Fibroblast of peridontal ligament (primary cell): ENCODE measurements around the gene IFT122.
"Not testable (repeated sequence)": the region's sequence is repeated elsewhere in the genome, so short reads cannot be mapped to it uniquely, and the experiment has no call there.

Source experiments
- DNase-seq: peaks from one replicate; pipeline ENCODE4 v3.0.0-alpha.2; 2010; ENCODE audit errors: extremely low read depth

The IFT122 gene

DNA sequence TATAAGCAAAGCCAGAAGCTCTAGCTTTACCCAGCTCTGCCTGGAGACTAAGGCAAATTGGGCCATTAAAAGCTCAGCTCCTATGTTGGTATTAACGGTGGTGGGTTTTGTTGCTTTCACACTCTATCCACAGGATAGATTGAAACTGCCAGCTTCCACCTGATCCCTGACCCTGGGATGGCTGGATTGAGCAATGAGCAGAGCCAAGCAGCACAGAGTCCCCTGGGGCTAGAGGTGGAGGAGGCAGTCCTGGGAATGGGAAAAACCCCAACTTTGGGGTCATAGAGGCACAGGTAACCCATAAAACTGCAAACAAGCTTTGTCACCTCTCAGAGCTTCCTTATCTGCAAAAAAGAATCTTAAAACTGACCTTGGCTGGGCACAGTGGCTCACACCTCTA lies 95.1 kb downstream of the IFT122 start:
- no peak for DNase-seq

DNA sequence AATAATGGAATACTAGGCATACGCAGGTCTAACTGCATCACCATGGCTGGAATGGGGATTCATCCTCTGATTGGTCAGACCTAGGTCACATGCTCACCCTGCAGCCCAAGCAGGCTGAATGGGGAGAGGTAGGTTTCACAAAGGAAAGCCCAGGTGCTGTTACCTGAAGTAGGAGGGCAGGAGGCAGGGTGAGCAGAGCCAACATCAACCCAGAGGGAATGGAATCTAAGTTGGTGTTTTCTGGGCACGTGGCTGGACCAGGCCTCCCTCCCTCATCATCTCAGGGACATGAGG lies 96.3 kb downstream of the IFT122 start:
- no peak for DNase-seq

DNA sequence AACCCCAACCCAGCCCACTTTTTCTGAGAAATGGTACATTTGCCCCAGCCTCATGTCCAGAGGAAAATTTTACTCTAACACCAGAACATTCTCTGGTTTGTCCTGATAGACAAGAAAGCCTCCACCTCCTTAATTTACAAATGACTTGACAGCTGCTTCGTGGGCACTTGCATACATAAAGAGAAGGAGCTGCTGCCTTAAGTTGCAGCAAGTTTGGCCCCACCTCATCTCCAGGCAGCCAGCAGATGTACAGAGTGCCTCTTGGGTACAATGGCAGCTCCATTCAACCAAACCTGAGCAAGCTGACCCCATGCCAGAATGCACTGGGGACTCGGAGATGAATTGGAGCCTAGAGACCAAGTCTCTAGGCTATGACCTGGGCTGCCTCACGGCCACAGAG lies 96.8 kb downstream of the IFT122 start:
- DNase-seq, result no peak

DNA sequence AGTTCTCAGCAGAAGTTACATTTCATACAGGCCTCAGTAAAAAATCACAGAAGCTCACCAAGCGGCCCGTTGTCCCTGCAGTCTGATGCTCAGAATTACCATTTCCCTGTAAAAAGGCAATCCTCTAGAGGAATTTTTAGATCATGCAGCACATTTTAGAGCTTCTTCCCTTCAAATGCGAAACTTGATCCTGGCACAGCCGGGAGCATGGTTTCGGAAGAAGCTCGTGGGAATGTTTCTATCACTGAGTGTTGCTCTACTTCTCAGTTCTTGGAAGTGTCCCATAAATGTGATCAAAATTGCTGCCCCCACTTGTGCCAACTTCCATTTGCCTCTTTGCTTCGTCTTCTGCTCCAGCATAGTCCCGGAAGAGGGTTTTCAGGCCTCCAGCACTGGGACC lies 99.2 kb downstream of the IFT122 start:
- DNase-seq, result peak; percentile 48

DNA sequence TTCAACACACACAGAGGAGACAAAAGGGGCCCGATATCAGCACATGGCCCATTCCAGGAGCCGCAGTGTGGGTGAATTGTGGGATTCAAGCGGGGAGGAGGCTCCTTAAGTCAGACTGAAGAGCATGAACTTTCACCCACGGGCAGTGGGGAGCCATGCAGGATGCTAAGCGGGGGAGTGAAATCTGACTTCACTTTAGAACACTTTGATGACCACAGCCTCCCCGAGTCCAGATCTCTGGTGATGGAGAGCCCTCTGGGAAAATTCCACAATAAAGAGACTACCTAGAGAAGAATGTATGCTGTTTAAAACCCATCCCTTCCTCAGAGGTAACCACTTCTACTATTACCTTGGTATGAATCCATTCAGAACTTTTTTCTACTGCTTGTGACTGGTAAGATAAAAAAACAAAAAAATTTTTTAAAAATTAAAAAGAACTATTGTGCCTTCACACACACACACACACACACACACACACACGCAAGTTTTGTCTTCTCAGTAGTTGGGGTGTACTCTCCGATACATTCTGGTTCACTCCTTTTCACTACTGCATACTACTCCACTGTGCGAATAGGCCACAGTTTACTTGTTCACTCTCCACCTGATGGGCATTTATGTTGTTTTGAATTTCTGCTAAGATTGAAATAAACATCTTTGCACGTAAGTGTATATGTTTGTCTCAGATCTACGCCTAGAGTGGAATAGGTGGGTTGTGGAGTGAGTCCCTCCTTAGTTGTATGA lies 100.9 kb downstream of the IFT122 start:
- DNase-seq, result no peak

DNA sequence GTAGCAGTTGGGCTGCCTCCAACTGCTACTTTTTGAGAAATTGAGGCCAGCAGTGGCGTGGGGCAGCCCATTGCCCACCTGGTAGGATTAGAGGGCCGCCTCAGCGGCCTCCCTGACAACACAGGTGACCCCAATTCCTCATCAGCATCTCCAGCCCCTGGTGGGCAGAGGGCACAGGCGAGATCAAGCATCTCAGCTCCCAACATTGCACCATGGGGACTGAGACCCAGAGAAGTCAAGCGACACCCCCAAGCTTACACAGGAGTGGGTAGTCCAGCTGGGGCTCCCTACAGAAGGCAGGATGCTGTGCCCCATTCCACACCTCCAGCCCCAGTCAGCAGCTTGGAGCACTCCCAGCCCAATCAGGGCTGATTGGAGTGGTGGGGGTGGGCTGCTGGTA lies 102.7 kb downstream of the IFT122 start:
- DNase-seq, result no peak

DNA sequence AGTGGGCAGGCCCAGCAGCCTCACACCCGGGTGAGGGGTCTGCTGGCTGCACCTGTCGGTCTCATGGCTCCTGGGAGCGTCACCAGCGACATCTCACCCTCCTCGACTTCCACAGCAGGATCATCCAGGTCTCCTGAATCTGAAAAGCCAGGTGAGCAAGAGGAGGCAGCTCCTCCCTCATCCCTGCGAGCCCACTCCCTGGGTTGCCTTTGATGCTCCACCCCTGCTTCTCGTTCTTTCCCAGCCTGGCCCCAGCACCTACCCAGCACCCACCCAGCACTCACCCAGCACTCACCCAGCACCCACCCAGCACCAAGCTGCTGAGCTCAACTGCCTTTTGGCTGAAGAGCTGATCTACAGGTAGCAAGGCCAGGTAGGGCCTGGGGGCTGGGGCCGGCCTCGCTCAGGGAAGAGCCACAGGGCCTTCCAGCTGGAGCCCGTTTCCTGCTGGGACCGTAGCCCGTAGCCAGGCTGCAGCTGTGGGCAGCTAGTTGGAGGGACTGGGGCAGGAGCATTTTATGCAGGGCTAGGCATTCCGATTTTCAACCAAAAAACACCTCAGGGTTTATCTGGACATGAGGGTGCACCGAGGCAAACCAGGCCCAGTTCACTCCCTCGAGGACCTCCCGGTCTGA lies 103.2 kb downstream of the IFT122 start, which contains the start of gene H1-8:
Gene H1-8, plus strand, starts transcription at position 20 of the 635 bp plus-strand sequence. Its CDS starts 44 bp downstream, at position 64.
- no peak for DNase-seq

DNA sequence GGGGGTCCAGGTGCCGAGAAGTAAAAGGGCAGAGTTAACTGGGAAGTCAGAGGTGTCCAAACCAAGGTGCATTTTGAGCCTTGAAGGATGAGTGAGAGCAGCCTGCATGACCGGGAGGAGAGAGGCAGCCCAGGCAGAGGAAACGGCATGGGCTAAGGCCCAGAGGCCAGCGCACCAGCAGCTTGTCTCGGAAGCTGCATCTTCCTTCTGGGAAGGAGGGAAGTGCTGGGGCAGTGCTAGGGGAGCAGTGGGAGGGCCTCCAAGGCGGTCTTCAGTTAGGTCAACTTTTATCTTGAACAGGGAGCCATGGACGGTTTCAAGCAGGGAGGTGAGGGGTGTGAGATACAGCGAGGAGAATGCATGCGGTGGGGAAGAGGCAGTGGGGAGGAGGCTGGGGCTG lies 104.0 kb downstream of the IFT122 start:
- no peak for DNase-seq

DNA sequence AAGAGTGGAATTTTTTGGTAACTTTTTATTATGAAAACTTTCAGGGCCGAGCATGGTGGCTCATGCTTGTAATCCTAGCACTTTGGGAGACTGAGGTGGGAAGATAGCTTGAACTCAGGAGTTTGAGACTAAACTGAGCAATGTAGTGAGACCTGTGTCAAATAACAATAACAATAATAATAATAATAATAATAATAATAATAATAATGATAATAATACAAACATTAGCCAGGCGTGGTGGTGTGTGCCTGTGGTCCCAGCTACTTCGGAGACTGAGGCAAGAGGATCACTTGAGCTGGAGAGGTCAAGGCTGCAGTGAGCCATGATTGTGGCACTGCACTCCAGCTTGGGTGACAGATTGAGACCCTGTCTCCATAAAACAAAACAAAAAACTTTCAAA lies 105.9 kb downstream of the IFT122 start:
- not testable (repeated sequence) for DNase-seq

DNA sequence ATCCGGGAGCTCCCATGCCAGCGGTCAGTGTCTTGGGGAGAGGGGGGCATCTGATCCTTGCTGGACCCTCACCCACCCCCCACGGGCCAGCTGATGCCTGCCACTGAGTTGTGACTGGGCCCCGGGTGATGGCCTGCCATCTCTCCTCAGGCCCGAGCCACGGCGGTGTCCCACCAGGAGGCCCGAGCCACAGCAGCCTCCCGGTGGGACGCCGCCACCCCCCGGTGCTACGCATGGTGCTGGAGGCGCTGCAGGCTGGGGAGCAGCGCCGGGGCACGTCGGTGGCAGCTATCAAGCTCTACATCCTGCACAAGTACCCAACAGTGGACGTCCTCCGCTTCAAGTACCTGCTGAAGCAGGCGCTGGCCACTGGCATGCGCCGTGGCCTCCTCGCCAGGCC lies 107.2 kb downstream of the IFT122 start:
- DNase-seq, result no peak

DNA sequence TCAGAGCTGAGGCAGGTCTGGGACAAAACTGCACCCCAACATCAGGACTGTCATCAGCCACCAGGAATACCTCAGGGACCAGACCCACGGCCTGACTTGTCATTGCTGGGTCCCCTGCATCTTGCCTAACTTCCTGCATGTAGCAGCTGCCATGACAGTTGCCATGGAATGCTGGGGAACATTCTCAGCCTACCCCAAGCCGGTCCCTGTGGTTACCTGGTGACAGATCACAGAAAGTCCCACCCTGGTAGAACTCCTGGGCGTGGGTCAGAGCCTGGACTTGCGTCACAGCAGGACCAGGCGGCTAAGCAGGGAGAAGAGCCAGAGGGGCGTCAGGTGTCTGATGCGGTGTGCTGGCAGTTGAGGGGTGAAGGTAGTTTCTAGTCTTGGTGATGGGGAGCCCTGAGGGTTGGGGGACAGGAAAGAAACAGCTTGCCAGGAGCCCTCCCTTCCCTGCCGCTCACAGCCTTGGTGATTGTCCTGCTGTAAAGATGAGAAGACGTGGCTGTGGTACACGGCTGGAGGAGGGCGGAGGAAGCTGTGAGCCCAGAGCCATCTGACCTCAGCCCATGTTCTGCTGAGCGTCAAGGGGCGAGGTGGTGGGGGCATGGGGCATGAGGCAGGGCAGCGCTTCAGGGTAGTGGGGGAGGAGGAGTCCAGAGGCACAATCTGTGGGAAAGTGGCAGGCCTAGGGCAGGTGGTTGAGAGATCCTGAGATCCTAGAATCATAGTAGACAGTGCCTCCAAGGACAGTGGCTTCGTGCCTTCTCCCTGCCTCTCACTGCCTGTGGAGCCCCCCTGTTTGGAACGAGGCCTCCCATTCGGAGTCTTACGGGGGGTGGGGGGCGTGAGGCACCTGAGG lies 108.3 kb downstream of the IFT122 start:
- DNase-seq, result no peak

DNA sequence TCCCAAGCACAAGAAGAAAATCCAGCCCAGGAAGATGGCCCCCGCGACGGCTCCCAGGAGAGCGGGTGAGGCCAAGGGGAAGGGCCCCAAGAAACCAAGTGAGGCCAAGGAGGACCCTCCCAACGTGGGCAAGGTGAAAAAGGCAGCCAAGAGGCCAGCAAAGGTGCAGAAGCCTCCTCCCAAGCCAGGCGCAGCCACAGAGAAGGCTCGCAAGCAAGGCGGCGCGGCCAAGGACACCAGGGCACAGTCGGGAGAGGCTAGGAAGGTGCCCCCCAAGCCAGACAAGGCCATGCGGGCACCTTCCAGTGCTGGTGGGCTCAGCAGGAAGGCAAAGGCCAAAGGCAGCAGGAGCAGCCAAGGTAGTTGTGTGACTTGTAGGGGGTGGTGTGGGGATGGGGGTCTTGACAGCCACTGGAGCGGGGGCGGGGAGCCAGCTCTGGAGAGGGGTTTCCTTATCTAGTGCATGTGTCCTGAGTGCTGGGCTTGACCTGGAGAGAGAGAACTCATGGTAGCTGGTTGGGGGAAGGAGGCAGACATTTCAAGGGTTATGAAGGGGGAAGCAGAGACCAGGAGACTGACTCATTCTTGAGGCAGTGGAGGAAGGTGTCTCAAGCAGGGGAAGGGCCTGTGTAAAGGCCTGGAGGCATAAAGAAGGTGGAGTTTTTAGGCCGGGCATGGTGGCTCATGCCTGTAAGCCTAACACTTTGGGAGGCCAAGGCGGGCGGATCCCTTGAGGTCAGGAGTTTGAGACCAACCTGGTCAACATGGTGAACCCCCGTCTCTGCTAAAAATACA lies 109.2 kb downstream of the IFT122 start:
- DNase-seq, result no peak

DNA sequence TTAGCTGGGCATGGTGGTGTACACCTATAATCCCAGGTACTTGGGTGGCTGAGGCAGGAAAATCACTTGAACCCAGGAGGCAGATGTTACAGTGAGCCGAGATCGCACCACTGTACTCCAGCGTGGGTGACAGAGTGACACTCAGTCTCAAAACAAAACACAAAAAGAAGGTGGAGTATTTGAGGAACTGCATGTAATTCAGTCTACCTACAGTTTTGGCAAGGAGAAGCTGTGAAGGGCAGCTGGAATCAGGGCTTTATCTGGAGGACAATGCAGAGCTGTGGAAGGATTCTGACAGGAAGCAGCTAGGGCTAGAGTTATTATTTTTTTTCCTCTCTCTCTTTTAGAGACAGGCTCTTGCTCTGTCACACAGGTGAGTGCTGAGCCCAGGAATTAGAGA lies 109.8 kb downstream of the IFT122 start:
- DNase-seq, result no peak

DNA sequence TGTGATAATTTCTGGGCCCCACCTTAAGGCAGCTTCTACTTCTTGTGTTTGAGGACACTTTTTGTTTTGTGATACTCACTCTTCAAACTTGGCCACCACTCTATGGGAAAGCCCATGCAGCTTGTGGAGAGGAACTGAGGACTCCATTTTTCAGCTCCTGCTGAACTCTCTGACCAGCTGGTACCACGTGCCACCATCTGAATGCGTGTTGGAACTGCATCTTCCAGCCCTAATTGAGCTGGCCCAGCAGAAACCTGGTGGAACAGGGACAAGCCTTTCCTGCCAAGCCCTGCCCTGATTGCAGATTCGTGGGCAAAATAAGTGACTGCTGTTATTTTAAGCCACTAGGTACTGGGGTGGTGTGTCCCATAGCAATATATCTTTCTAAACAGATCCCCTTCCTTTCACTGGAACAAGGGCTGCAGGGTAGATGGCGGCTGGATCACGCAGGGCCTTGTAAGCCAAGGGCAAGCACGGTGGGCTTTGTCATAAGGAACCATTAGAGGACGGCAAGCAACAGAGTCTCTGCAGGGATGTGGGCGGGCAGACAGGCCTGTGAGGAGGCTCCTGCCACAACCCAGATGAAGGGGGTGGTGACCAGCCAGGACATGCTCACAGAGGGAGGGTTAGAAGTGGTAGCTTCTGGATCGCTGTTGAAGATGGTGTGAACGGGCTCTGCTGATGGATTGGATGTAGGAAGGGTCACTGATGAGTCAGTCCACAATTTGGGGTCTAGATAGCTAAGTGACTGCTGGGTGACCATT lies 112.4 kb downstream of the IFT122 start:
- no peak for DNase-seq

DNA sequence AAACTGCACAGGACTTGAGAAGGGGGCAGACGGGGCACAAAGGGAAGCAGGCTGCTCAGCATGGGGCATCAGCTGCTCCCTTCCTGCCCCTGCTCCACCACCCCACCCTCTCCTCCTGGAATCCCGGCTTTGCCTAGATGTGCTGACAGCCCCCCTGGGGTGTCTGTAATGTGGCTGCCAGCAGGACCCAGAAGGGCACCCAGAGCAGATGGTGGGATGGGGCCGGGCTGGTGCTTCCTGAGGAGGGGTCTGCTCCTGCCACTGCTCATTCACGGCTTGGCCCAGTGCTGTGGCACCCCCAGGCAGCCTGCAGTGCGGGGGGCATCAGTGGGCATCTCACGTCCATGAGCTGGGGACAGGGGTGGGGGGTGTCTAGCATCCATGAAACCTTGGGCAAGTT lies 113.1 kb downstream of the IFT122 start:
- no peak for DNase-seq

DNA sequence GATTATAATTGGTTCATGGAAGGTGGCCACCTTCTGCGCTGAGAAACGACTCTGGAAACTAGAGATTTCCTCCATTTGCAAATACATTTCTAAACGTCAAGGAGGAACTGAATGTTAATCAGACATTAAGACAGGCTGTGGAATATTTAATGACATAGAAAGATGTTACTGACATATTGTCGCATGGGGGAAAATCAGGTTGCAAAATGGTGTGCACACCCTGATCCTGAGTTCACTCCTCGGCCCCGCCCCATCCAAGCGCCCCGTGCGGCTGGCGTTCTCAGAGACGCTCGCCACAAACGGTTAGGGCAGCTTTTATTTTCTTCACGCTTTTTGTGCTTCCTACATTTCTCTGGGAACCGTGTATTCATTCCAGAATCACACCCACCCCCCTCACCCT lies 113.7 kb downstream of the IFT122 start:
- no peak for DNase-seq

DNA sequence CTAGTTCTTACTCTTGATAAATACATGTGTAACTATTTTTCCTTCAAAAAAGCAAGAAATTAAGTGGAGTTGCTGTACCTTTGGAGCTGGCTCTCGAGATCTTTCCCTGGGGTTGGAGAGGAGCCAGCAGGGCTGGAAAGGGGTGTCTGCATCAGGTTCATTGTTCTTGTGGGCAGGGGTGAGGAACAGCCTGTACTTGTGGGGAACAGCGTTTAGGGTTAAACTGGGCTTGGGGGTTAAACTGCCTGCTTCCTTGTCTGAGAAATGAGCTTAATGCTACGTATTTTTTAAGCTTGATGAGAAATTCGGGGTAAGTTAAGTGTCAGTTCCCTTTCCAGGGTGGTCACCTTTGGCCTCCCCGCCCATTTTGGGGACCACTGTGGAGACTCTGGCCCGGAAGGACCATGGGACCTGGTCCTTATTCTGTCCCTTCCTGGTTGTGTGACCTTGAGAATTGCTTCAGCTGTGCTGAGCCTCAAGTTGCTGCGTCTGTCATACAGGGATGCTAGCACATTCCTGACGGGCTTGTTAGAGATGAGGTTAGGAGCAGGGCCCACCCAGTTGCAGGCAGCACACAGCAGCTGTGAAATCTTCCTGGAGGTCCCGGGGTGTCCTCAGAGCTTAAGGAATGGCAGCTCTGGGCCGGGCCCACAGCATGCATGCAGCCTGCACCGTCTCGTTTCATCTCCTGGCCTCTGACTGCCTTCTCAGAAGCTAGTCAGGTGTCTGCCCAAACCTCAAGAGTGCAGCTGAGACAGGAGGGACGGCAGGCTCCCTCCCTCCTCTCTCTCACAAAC lies 114.5 kb downstream of the IFT122 start:
- no peak for DNase-seq

DNA sequence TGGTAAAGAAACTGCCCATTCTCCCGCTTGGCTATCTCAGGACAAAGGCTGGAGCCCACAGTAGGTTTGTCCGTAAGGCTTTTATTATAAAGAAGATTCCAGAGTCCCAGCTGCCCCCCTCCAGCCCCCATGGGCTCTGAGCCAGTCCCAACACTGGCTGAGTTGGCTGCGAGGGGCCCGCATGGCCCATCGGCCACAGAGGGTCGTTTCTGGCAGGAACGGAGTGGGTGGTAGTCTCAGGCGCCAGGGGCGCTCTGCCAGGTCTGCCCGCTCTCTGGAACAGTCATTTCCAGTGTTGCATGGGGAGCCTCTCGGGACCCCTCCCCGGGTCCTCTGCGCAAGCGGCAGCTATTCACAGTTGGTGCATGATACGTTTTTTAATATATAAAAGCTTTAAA lies 115.1 kb downstream of the IFT122 start:
- no peak for DNase-seq

DNA sequence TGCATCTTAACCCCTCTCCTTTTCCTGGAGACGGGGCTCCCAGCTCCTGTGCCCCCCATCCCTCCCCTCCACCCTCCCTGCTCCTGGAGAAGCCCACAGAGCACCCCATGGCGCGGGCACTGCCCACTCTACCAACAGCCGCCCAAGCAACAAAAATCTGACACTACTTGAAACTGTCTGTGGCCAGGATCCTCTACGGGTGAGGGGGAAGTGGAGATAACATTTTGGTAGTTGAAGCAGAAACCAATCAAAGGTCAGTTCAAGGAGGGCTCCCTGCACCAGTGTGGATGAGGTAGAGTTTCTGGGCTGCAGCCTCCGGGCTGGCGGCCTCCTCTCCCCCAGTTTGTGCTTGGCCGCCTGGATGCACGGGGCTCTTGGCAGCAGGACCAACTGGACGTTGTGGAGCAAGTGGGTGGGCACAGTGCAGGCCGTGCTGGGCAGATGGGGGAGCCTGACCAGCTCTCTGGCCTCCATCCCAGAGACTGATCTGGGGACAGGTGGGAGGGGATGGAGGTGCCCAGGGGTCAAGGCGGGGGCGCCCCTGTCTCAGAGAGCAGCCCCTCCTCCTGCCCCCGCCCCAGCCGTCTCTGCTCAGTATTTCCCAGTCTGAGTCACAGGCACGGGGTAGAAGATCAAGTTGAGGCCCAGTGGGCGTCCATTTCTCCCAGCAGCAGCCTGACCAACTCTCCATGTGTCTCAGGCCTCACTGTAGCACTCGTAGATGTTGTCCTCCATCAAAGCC lies 115.8 kb downstream of the IFT122 start:
- DNase-seq, result no peak

DNA sequence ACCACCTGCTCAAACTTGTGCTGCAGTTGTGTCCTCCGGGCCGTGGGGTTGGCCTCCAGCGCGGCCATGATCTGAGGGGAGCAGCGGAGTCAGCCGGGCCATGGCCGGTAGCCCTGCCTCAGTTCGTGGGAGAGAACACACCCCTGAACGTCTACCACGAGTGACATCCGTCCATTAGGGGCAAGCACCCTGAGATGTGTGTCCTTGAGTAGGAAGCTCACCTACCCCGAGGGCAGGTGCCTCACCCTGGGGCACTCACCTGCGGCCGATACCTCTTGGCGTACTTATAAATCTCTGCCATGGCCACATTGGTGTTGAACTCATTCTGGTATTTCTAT lies 116.3 kb downstream of the IFT122 start:
- DNase-seq, result no peak
